MCF 10A (cell line): ENCODE data around the gene C1QA. TPM values are rescaled to one million over a fixed set of nuclear protein-coding genes. Genes with fewer than 3 reads are reported as not detected.

Experiments
- BruUV-seq: library from RNA; stranded (reverse); fragments of 400-500 nt; replicated peaks from 2 replicates; lab custom pipeline; 2021; lab: Mats Ljungman, UMichigan
- CTCF ChIA-PET: fragments of 300-600 bp; sonication (Branson Sonifier 250); formaldehyde crosslinking; extraction: SDS; loops from one replicate; lab custom pipeline; 2021; ENCODE audit warnings: antibody characterized with exemption, inconsistent platforms; lab: Yijun Ruan, JAX
- POLR2A ChIA-PET: fragments of 300-600, 350-650 bp; sonication (Branson Sonifier 250); formaldehyde crosslinking; extraction: SDS; loops from one replicate; lab custom pipeline; 2020; ENCODE audit warnings: antibody characterized with exemption, inconsistent platforms; lab: Yijun Ruan, JAX
- DNase-seq: peaks from one replicate; pipeline ENCODE4 v3.0.0-alpha.2; 2018; ENCODE audit not compliant: unreplicated experiment
- H3K27ac Mint-ChIP-seq: one replicate; pipeline ENCODE4 v1.8.0; 2022; ENCODE audit warnings: mild to moderate bottlenecking, low read depth, mixed read lengths; ENCODE audit not compliant: unreplicated experiment
- H3K27me3 Mint-ChIP-seq: one replicate; pipeline ENCODE4 v1.8.0; 2022; ENCODE audit warnings: mixed read lengths; ENCODE audit not compliant: insufficient read depth, unreplicated experiment
- H3K36me3 Mint-ChIP-seq: one replicate; pipeline ENCODE4 v1.8.0; 2022; ENCODE audit warnings: mild to moderate bottlenecking, moderate library complexity, mixed read lengths; ENCODE audit not compliant: insufficient read depth, unreplicated experiment
- H3K4me1 Mint-ChIP-seq: one replicate; pipeline ENCODE4 v1.8.0; 2022; ENCODE audit warnings: mixed read lengths; ENCODE audit not compliant: insufficient read depth, unreplicated experiment
- H3K4me3 Mint-ChIP-seq: one replicate; pipeline ENCODE4 v1.8.0; 2022; ENCODE audit warnings: mild to moderate bottlenecking, moderate library complexity, mixed read lengths; ENCODE audit not compliant: unreplicated experiment
- H3K9me3 Mint-ChIP-seq: one replicate; pipeline ENCODE4 v1.8.0; 2022; ENCODE audit warnings: mixed read lengths; ENCODE audit not compliant: unreplicated experiment
- CTCF ChIP-seq: fragments of 200-600 bp; IDR thresholded peaks from one replicate; pipeline ENCODE4 v1.8.0; 2022; ENCODE audit warnings: antibody characterized with exemption, mild to moderate bottlenecking; ENCODE audit not compliant: unreplicated experiment
- intact Hi-C: fragments of 100-400 bp; cut with micrococcal nuclease; formaldehyde crosslinking; loops from 2 replicates; pipeline ENCODE4 v1.14.1; 2022
- total RNA-seq: library from RNA; stranded (reverse); gene quantifications from 2 replicates; pipeline ENCODE4 v1.2.3, GENCODE V29; 2022

The C1QA gene
- total RNA-seq, 1 experiment from 2014 or later, result not detected

GRCh38 chr1:22612671-22613571, 23.5 kb upstream of the C1QA start:
- intact Hi-C loops, result no loop called here
- Mint-ChIP-seq H3K4me1 (no peaks in the 10 kb centered on the region), H3K27me3 (peaks cover 68% of the 10 kb centered on the region), H3K27ac (no peak overlapping the region), H3K9me3 (no peaks in the 10 kb centered on the region), H3K36me3 (peaks cover 5% of the 10 kb centered on the region), H3K4me3 (no peak overlapping the region)
- POLR2A ChIA-PET, result interaction anchor here (1.1 kb wide), 1 partner anchor 21 kb away, joined by 3 read pairs; no protein-coding TSS in a partner anchor
- no peak for TF ChIP-seq CTCF
- no TSS peak for BruUV-seq
- DNase-seq, result no peak
- CTCF ChIA-PET, result interaction anchor here (0.9 kb wide), 1 partner anchor 138 kb away, joined by 3 read pairs; no protein-coding TSS in a partner anchor

GRCh38 chr1:22613572-22613918, 22.9 kb upstream of the C1QA start:
- CTCF ChIA-PET, result no interaction called here
- Mint-ChIP-seq H3K4me3 (no peak overlapping the region), H3K9me3 (no peaks in the 10 kb centered on the region), H3K27ac (no peak overlapping the region), H3K4me1 (no peaks in the 10 kb centered on the region), H3K36me3 (peaks cover 5% of the 10 kb centered on the region), H3K27me3 (peaks cover 68% of the 10 kb centered on the region)
- POLR2A ChIA-PET, result no interaction called here
- BruUV-seq, result no TSS peak
- DNase-seq, result no peak
- intact Hi-C loops, result no loop called here
- no peak for TF ChIP-seq CTCF

- intact Hi-C loops, result no loop called here
- peaks cover 5% of the 10 kb centered on the region for H3K36me3 Mint-ChIP-seq
- H3K4me3 Mint-ChIP-seq, result no peak overlapping the region
- peaks cover 68% of the 10 kb centered on the region for H3K27me3 Mint-ChIP-seq
- ChIA-PET POLR2A (no interaction called here), CTCF (interaction anchor here (0.6 kb wide), 1 partner anchor 29 kb away, joined by 3 read pairs; no protein-coding TSS in a partner anchor)
- H3K27ac Mint-ChIP-seq, result no peak overlapping the region
- H3K9me3 Mint-ChIP-seq, result no peaks in the 10 kb centered on the region
- no TSS peak for BruUV-seq
- no peak for DNase-seq
- H3K4me1 Mint-ChIP-seq, result no peaks in the 10 kb centered on the region
- TF ChIP-seq CTCF, result no peak
These were observed 22.5 kb upstream of the C1QA start for GRCh38 chr1:22613951-22614350.

GRCh38 chr1:22615886-22616285, 20.5 kb upstream of the C1QA start:
- ChIA-PET POLR2A (no interaction called here), CTCF (no interaction called here)
- peaks cover 66% of the 10 kb centered on the region for H3K27me3 Mint-ChIP-seq

More at GRCh38 chr1:22615886-22616285, 20.5 kb upstream of the C1QA start:
- no peaks in the 10 kb centered on the region for H3K9me3 Mint-ChIP-seq
- H3K4me1 Mint-ChIP-seq, result no peaks in the 10 kb centered on the region
- no TSS peak for BruUV-seq
- no peak for DNase-seq
- intact Hi-C loops, result no loop called here
- H3K36me3 Mint-ChIP-seq, result peaks cover 4% of the 10 kb centered on the region
- TF ChIP-seq CTCF, result no peak
- no peak overlapping the region for H3K27ac Mint-ChIP-seq
- no peak overlapping the region for H3K4me3 Mint-ChIP-seq
